SK-N-SH (cell line): ENCODE measurements around the gene EFNA3. TPM values are rescaled to one million over a fixed set of nuclear protein-coding genes. Genes with fewer than 3 reads are reported as not detected.

Experiments used
- CTCF ChIA-PET: fragments of 300-600, 350-600 bp; formaldehyde crosslinking; extraction: SDS; loops from one replicate; lab custom pipeline; 2021; lab: Yijun Ruan, JAX
- POLR2A ChIA-PET: fragments of 350-600 bp; sonication (Branson Sonifier 250); formaldehyde crosslinking; extraction: SDS; loops from one replicate; lab custom pipeline; 2020; ENCODE audit warnings: antibody characterized with exemption, inconsistent platforms; lab: Yijun Ruan, JAX
- DNase-seq: peaks from one replicate; pipeline ENCODE4 v3.0.0; 2012
- H2AFZ ChIP-seq: fragments of 200-600 bp; sonication (generic); 2 replicates; pipeline ENCODE4 v1.8.1; 2016; ENCODE audit warnings: antibody characterized with exemption, mild to moderate bottlenecking, low read depth
- H3F3A ChIP-seq: fragments of 200-600 bp; sonication (generic); replicated peaks from 2 replicates; pipeline ENCODE3; 2016; ENCODE audit warnings: antibody characterized with exemption, mild to moderate bottlenecking; ENCODE audit not compliant: insufficient read depth
- H3K27ac ChIP-seq, 2 experiments: fragments of 200-500 bp in 1 of 2; fragments of 200-600 bp in 1 of 2; sonication (Bioruptor generic) in 1 of 2; sonication (generic), shearing (Covaris generic) in 1 of 2; 2 replicates each; pipeline versions ENCODE4 v1.5.1 to v1.6.1; 2014 to 2016; ENCODE audit warnings: low read depth in 2 of 2, inconsistent platforms in 1 of 2, low read length in 1 of 2, mild to moderate bottlenecking in 1 of 2, mixed read lengths in 1 of 2
- H3K27me3 ChIP-seq: fragments of 200-600 bp; sonication (generic), shearing (Covaris generic); 2 replicates; pipeline ENCODE4 v1.6.1; 2016; ENCODE audit warnings: mixed run types; ENCODE audit not compliant: insufficient read depth
- H3K36me3 ChIP-seq, 2 experiments: fragments of 200-500 bp in 1 of 2; fragments of 200-600 bp in 1 of 2; sonication (Bioruptor generic) in 1 of 2; sonication (generic) in 1 of 2; replicated peaks in 1 of 2; 2 replicates each; pipeline versions ENCODE3 to v1.5.1; 2014 to 2016; ENCODE audit warnings: low read length in 1 of 2, mild to moderate bottlenecking in 1 of 2; ENCODE audit not compliant: insufficient read depth in 2 of 2, control insufficient read depth in 1 of 2
- H3K4me1 ChIP-seq, 2 experiments: fragments of 200-500 bp in 1 of 2; fragments of 200-600 bp in 1 of 2; sonication (Bioruptor generic) in 1 of 2; sonication (generic), shearing (Covaris generic) in 1 of 2; 2 replicates each; pipeline versions ENCODE4 v1.5.1 to v1.6.1; 2014 to 2016; ENCODE audit warnings: low read depth in 1 of 2, low read length in 1 of 2, mixed run types in 1 of 2; ENCODE audit not compliant: insufficient read depth in 2 of 2, control insufficient read depth in 1 of 2
- H3K4me2 ChIP-seq: fragments of 200-600 bp; sonication (generic), shearing (Covaris generic); 2 replicates; pipeline ENCODE4 v1.6.1; 2017; ENCODE audit warnings: mixed run types
- H3K4me3 ChIP-seq, 2 experiments: fragments of 200-500 bp in 1 of 2; fragments of 200-600 bp in 1 of 2; sonication (Bioruptor generic) in 1 of 2; sonication (generic), shearing (Covaris generic) in 1 of 2; 2 replicates each; pipeline versions ENCODE4 v1.5.1 to v1.8.1; 2014 to 2016; ENCODE audit warnings: low read depth in 2 of 2, inconsistent platforms in 1 of 2, low read length in 1 of 2, mild to moderate bottlenecking in 1 of 2, mixed read lengths in 1 of 2, moderate library complexity in 1 of 2
- H3K79me2 ChIP-seq: fragments of 200-600 bp; sonication (generic); 2 replicates; pipeline ENCODE4 v1.8.1; 2017; ENCODE audit warnings: mild to moderate bottlenecking; ENCODE audit not compliant: insufficient read depth
- H3K9ac ChIP-seq: fragments of 200-600 bp; sonication (generic); 2 replicates; pipeline ENCODE4 v1.6.1; 2017; ENCODE audit warnings: mixed run types
- H3K9me2 ChIP-seq: fragments of 200-600 bp; sonication (generic); 2 replicates; pipeline ENCODE4 v1.6.1; 2017; ENCODE audit warnings: mixed run types
- H3K9me3 ChIP-seq: fragments of 200-600 bp; sonication (generic); 2 replicates; pipeline ENCODE4 v1.6.1; 2017; ENCODE audit warnings: mixed run types, mild to moderate bottlenecking, moderate library complexity
- H4K20me1 ChIP-seq: fragments of 200-600 bp; sonication (generic); 2 replicates; pipeline ENCODE4 v1.6.1; 2017; ENCODE audit warnings: mild to moderate bottlenecking, mixed run types; ENCODE audit not compliant: insufficient read depth
- CHD2 ChIP-seq: fragments of 150-350 bp; IDR thresholded peaks from 2 replicates; pipeline ENCODE4 v1.6.1; 2018; ENCODE audit warnings: low read length; ENCODE audit not compliant: partially characterized antibody
- EZH2phosphoT487 ChIP-seq: fragments of 200-600 bp; sonication (generic); IDR thresholded peaks from 2 replicates; pipeline ENCODE4 v1.6.1; 2017; ENCODE audit warnings: low read depth, mixed run types, mild to moderate bottlenecking, antibody characterized with exemption, moderate library complexity, borderline replicate concordance
- FOXM1 ChIP-seq: IDR thresholded peaks from 2 replicates; pipeline ENCODE4 v1.4.0; 2012; ENCODE audit warnings: low read depth, mild to moderate bottlenecking
- GABPA ChIP-seq: IDR thresholded peaks from 2 replicates; pipeline ENCODE4 v1.4.0; 2012; ENCODE audit warnings: low read depth, mild to moderate bottlenecking
- MXI1 ChIP-seq: IDR thresholded peaks from 2 replicates; pipeline ENCODE4 v1.6.1; 2012; ENCODE audit warnings: mild to moderate bottlenecking, low read depth, low read length, improper control_type of control experiment
- NRF1 ChIP-seq: IDR thresholded peaks from 2 replicates; pipeline ENCODE4 v1.6.1; 2012; ENCODE audit warnings: low read depth, mild to moderate bottlenecking, low read length
- POLR2AphosphoS5 ChIP-seq: IDR thresholded peaks from 2 replicates; pipeline ENCODE4 v1.6.1; 2012; ENCODE audit warnings: low read depth, low read length
- RFX5 ChIP-seq: IDR thresholded peaks from 2 replicates; pipeline ENCODE4 v1.6.1; 2012; ENCODE audit warnings: mild to moderate bottlenecking, improper control_type of control experiment, low read length
- RXRA ChIP-seq: IDR thresholded peaks from 2 replicates; pipeline ENCODE4 v1.4.0; 2012; ENCODE audit warnings: low read depth, mild to moderate bottlenecking, borderline replicate concordance
- TAF1 ChIP-seq: IDR thresholded peaks from 2 replicates; pipeline ENCODE4 v1.6.1; 2012; ENCODE audit warnings: low read depth, mild to moderate bottlenecking, low read length, moderate library complexity, borderline replicate concordance
- TCF12 ChIP-seq: IDR thresholded peaks from 2 replicates; pipeline ENCODE4 v1.4.0; 2012
- YY1 ChIP-seq: IDR thresholded peaks from 2 replicates; pipeline ENCODE4 v1.4.0; 2012; ENCODE audit warnings: low read depth, mild to moderate bottlenecking
- WGBS: methylation state at CpG from one replicate; pipeline ENCODE4 v1.1.6; 2017; ENCODE audit warnings: low lambda C conversion rate; 5-methylcytosine and 5-hydroxymethylcytosine counted together
- polyA plus RNA-seq, 3 experiments: library from polyadenylated mRNA; depleted of rRNA; stranded (reverse); fragments of >200 nt; gene quantifications; 2 replicates each; pipeline ENCODE4 v1.2.3, GENCODE V29; 2012
- TF ChIP-seq, protein P1 (sequence below): fragments of 200-600 bp; sonication (generic); IDR thresholded peaks from 2 replicates; pipeline ENCODE4 v1.6.1; 2017; ENCODE audit warnings: antibody characterized with exemption, mild to moderate bottlenecking, moderate library complexity
- TF ChIP-seq, protein P2 (sequence below): IDR thresholded peaks from 2 replicates; pipeline ENCODE4 v1.4.0; 2012; ENCODE audit warnings: low read depth
- TF ChIP-seq, protein P3 (sequence below): IDR thresholded peaks from 2 replicates; pipeline ENCODE4 v1.4.0; 2012; ENCODE audit warnings: low read depth, borderline replicate concordance

EFNA3 gene
- polyA plus RNA-seq, 1 of the 3 experiments (the other 2 are of a cell fraction): 6.0 TPM

DNA sequence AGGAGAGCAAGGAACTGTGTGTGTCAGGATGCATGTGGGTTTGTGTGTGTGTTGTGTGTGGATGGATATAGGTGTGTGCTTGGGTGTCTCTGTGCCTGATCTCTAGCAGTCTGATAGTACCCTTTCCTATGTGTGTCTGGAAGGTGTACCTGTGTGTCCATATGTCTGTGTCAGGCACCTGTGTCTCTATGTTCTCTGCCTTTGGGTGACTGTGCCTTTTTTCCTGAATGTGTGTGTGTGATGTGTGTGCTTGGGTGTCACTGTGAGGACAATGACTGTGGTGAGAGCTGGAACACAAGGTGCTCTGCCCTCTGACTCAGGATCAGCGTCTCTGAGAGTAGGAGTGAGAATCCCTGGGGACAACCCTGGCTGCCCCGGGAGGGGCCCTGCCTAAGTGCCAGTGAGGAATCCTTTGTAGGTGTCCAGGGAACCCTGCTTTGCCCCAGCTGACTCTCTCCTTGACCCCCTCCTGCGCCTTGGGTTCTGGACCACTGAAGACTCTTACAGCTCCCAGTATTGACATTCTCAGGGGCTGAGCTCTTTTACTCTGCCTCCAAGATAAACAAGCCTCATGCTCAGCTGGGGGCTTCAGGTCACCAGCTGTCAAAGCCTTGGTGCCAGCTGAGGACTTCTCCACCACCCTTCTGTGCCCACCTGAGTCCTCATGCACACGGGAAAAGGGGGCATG is 735 bp upstream of the EFNA3 start (continued):
- TF ChIP-seq TAF1 (no peak), GABPA (no peak)

DNA sequence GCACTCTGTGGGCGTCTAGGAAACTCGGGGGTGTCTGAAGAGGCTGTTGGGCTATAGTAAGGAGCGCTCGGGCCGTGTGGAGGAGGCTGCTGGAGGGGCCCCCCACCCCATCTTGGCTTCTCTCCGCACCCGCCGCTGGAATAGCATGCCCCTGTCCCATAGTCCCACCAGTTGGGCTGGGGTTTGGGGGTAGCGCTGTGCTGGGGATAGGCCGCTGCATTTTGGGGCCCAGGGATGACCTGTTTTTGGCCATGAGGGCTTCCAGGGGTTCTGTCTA is 511 bp downstream of the EFNA3 start:
- ChIA-PET POLR2A (interaction anchor here (0.5 to 1.6 kb wide), 5 partner anchors 9 to 114 kb away, joined by 3 to 8 read pairs (median 3); no protein-coding TSS in a partner anchor), CTCF (interaction anchor here (1.0 to 29.9 kb wide), 11 partner anchors 12 to 117 kb away, joined by 3 to 573 read pairs (median 7); partner anchors contain the start of genes ADAM15, DCST1, DCST2 and EFNA4)
- peaks cover 17 to 20% of the 10 kb centered on the region in 2 experiments; a peak in 3 of 4 replicates for H3K4me1 ChIP-seq
- H3K79me2 ChIP-seq: no peaks in the 10 kb centered on the region
- no peak for DNase-seq
- H3K9ac ChIP-seq: no peak overlapping the region
- H3K4me3 ChIP-seq: peak overlapping the region; percentile 55 to 62
- peaks cover 23% of the 10 kb centered on the region for H3K27me3 ChIP-seq
- H3K27ac ChIP-seq: no peak overlapping the region; a peak in 1 of 4 replicates
- WGBS: 17% methylated on average over 1 of the region's 10 CpGs
- H3K9me3 ChIP-seq: no peaks in the 10 kb centered on the region
- H2AFZ ChIP-seq: no peak overlapping the region
- peak overlapping the region; percentile 87 for H3K4me2 ChIP-seq
- no peaks in the 10 kb centered on the region for H3K36me3 ChIP-seq
- no peaks in the 10 kb centered on the region for H4K20me1 ChIP-seq
- H3K9me2 ChIP-seq: no peaks in the 10 kb centered on the region
- H3F3A ChIP-seq: peaks cover 10% of the 10 kb centered on the region
- TF ChIP-seq TCF12: no peak
- TF ChIP-seq YY1: no peak
- TF ChIP-seq FOXM1: no peak
- TF ChIP-seq RFX5: no peak
- no peak for TF ChIP-seq RXRA
- TF ChIP-seq CHD2: no peak
- no peak for TF ChIP-seq POLR2AphosphoS5
- TF ChIP-seq NRF1: no peak
- TF ChIP-seq, protein P1, sequence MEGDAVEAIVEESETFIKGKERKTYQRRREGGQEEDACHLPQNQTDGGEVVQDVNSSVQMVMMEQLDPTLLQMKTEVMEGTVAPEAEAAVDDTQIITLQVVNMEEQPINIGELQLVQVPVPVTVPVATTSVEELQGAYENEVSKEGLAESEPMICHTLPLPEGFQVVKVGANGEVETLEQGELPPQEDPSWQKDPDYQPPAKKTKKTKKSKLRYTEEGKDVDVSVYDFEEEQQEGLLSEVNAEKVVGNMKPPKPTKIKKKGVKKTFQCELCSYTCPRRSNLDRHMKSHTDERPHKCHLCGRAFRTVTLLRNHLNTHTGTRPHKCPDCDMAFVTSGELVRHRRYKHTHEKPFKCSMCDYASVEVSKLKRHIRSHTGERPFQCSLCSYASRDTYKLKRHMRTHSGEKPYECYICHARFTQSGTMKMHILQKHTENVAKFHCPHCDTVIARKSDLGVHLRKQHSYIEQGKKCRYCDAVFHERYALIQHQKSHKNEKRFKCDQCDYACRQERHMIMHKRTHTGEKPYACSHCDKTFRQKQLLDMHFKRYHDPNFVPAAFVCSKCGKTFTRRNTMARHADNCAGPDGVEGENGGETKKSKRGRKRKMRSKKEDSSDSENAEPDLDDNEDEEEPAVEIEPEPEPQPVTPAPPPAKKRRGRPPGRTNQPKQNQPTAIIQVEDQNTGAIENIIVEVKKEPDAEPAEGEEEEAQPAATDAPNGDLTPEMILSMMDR: no peak
- TF ChIP-seq TAF1: no peak
- TF ChIP-seq, all 33 proteins: peak for 0

DNA sequence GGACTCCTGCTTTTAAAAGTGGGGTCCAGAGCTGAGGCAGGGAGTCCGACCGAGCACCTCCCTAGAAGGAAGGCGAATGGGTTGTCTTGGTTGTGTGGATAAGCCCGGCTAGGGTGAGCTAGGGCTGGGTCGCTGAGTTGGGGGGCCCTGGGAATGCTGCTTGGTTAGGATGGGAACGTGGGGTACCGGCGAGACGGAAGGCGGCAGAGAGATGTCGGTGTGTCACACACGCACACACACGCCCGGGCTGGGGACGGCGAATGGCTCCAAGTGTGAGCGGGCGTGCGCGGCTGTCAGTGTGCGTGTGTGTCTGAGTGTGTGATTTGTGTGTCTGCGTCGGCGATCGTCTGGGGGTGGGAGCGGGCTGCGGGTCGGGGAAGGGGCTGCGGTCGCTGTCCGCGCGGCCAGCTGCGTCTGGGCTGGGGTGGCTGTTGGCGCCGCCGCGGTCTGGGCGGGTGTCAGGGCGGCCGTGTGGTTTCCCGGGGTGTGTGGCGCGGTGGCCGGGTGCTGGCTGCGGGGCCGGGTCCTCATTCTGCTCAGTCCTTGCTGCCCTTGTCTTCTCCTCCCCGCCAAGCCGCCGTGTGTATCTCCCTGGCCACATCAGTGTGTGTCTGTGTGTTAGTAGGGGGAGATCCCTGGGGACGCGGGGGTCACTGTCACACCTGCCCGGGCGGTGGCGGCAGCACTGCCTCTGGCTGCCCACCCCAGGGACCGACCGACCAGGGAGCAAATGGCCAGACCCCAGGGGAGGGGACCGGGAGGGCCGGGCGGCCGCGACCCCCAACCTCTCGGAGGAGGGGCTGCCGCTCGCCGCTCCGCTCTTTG is 1.1 kb downstream of the EFNA3 start:
- ChIA-PET POLR2A (interaction anchor here (0.5 to 1.9 kb wide), 7 partner anchors 10 to 115 kb away, joined by 3 to 8 read pairs (median 3); partner anchors contain the start of gene ADAM15), CTCF (interaction anchor here (1.0 to 29.9 kb wide), 14 partner anchors 11 to 117 kb away, joined by 3 to 573 read pairs (median 4); partner anchors contain the start of genes ADAM15, DCST1, DCST2 and EFNA4)
- peak; percentile 71; the same call in 1 of the 2 replicates for TF ChIP-seq MXI1
- TF ChIP-seq EZH2phosphoT487: 0 out of 2 replicates have a peak, but pooled peaks have one; percentile 46
- TF ChIP-seq RXRA: no peak
- TF ChIP-seq, protein P2, sequence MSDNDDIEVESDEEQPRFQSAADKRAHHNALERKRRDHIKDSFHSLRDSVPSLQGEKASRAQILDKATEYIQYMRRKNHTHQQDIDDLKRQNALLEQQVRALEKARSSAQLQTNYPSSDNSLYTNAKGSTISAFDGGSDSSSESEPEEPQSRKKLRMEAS: no peak
- TF ChIP-seq, protein P1: no peak
- TF ChIP-seq TAF1: no peak
- TF ChIP-seq, protein P3, sequence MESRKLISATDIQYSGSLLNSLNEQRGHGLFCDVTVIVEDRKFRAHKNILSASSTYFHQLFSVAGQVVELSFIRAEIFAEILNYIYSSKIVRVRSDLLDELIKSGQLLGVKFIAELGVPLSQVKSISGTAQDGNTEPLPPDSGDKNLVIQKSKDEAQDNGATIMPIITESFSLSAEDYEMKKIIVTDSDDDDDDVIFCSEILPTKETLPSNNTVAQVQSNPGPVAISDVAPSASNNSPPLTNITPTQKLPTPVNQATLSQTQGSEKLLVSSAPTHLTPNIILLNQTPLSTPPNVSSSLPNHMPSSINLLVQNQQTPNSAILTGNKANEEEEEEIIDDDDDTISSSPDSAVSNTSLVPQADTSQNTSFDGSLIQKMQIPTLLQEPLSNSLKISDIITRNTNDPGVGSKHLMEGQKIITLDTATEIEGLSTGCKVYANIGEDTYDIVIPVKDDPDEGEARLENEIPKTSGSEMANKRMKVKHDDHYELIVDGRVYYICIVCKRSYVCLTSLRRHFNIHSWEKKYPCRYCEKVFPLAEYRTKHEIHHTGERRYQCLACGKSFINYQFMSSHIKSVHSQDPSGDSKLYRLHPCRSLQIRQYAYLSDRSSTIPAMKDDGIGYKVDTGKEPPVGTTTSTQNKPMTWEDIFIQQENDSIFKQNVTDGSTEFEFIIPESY: no peak
- TF ChIP-seq NRF1: no peak

More for the DNA sequence above, 1.1 kb downstream of the EFNA3 start:
- H3K9ac ChIP-seq: no peak overlapping the region
- WGBS: 1% methylated on average over 37 of the region's 67 CpGs
- H3K4me1 ChIP-seq: peaks cover 21 to 23% of the 10 kb centered on the region in 2 experiments; a peak in 3 of 4 replicates
- peaks cover 23% of the 10 kb centered on the region for H3K27me3 ChIP-seq
- no peaks in the 10 kb centered on the region for H3K9me3 ChIP-seq
- H3K36me3 ChIP-seq: no peaks in the 10 kb centered on the region
- peak overlapping the region in 1 of 2 experiments; percentile 71; a peak in 1 of 4 replicates for H3K27ac ChIP-seq
- peak overlapping the region; percentile 87 for H3K4me2 ChIP-seq
- peak; percentile 75 for DNase-seq
- no peaks in the 10 kb centered on the region for H4K20me1 ChIP-seq
- no peaks in the 10 kb centered on the region for H3K9me2 ChIP-seq
- H3K79me2 ChIP-seq: no peaks in the 10 kb centered on the region
- H3F3A ChIP-seq: peaks cover 10% of the 10 kb centered on the region
- H2AFZ ChIP-seq: no peak overlapping the region
- peak overlapping the region; percentile 55 to 62 for H3K4me3 ChIP-seq
